GM03348 (cell line): ENCODE measurements around the gene TRPM3.
"Not testable (repeated sequence)": the region's sequence is repeated elsewhere in the genome, so short reads cannot be mapped to it uniquely, and the experiment has no call there.

ENCODE experiments used
- DNase-seq: peaks from one replicate; pipeline ENCODE4 v3.0.0; 2012; ENCODE audit warnings: low spot score

TRPM3 gene

GRCh38 chr9:70654144-70654543 is 467.3 kb downstream of the TRPM3 start:
- DNase-seq, result no peak

DNA sequence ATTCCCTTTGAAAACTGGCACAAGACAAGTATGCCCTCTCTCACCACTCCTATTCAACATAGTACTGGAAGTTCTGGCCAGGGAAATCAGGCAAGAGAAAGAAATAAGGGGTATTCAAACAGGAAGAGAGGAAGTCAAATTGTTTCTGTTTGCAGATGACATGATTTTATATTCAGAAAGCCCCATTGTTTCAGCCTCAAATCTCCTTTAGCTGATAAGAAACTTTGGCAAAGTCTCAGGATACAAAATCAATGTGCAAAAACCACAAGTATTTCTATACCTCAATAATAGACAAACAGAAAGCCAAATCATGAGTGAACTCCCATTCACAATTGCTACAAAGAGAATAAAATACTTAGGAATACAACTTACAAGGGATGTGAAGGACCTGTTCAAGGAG is 476.8 kb downstream of the TRPM3 start:
- not testable (repeated sequence) for DNase-seq

GRCh38 chr9:70642341-70642740 is 479.1 kb downstream of the TRPM3 start:
- no peak for DNase-seq

GRCh38 chr9:70641631-70642030 is 479.8 kb downstream of the TRPM3 start:
- no peak for DNase-seq

DNA sequence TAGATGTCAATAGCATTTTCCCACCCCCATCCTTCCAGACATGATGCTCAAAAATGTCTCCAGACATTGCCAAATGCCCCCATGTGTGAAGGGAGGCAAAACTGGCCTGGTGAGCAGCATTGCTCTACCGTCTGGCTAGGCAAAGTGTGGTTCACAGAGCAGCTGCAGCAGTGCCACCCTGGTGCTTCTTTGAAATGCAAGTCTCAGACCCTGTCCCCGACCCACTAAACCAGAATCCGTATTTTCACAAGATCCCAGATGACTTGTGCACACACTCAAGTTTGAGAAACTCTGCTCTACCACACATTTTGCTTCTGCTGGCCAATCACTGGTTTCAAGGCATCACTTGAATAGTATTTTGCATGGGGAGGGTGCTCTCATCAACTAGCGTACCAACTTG is 480.4 kb downstream of the TRPM3 start:
- no peak for DNase-seq

DNA sequence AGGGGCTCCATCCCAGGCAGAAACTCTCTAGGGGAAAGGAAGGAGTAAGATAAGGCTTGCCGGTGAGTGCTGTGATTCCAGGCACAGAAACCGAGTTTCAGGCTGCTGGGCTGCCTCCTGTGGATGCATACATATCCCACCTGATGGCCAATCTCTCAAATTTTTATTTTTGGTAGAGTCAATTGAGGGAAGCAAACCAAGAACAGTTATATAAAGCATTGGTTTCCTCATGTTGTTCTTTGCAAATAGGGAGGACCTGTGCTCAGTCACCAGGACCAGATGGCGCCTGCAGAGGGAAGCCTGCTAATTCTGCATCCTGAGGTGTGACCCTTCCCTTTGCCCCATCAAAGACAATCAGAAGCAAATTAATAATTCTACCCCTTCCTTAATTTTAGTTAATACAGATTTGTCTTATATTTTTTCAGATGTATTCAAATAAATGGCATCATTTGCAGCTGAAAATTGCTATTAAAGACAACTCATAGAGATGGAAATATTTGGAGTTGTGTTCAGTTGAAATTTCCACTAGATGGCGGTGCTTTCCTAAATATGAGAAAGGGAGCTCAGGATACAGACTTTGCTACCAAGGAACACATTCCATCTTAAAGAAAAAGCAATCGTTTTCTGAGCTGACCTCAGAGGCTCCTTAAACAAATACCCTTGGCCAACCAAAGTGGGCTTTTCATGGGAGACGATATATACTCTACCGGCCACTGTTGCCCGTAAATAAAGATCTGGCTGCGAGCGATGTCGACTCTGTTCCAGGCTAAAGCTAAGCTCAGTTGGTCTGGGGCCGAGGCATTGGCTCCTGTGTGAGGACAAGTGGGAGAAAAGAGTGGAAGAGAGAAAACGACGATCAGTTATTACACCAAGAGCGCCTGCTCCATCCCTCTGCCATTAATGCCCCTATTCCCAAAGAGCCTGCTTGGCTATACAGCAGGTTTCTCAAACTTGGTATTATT is 481.3 kb downstream of the TRPM3 start:
- peak; percentile 64 for DNase-seq

GRCh38 chr9:70635790-70636189 is 485.6 kb downstream of the TRPM3 start:
- no peak for DNase-seq

DNA sequence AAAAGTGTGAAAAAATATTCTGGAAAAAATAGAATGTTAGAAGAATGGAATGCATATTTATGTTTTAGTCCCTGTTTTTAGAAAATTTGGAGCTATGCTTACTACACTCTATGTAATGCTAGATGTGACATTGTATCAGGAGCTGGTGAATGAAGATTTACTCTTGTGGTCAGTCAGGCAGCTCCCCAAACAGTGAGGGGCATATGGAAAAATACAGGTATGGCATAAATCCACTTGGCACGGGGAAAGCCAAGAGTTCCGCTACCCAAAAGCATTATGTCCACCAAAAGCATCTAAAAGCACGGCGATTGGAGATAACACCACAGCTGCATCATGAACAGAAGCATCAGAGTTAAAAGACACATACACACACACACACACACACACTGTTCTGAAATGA is 486.7 kb downstream of the TRPM3 start:
- no peak for DNase-seq

GRCh38 chr9:70630971-70631370 is 490.4 kb downstream of the TRPM3 start:
- no peak for DNase-seq

GRCh38 chr9:70629080-70629685 is 492.2 kb downstream of the TRPM3 start:
- peak; percentile 37 for DNase-seq

DNA sequence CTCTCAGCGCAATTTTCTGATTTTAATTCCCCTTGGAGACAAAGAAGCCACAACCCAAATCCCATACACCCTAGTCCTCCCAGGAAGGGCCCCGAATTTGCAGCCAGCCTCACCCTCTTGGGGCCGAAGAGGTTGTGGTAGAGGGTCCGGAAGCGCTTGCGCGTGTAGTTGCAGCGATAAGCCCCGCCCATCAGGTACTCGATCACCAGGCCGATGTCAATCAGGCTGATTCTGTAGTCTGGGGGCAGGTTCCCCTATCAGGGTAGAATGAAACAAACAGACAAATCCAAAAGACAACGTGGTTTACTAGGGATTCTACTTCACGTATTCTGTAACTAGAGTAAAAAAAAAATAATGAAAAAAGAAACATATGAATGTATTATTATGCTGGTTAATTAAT is 496.3 kb downstream of the TRPM3 start:
- no peak for DNase-seq

DNA sequence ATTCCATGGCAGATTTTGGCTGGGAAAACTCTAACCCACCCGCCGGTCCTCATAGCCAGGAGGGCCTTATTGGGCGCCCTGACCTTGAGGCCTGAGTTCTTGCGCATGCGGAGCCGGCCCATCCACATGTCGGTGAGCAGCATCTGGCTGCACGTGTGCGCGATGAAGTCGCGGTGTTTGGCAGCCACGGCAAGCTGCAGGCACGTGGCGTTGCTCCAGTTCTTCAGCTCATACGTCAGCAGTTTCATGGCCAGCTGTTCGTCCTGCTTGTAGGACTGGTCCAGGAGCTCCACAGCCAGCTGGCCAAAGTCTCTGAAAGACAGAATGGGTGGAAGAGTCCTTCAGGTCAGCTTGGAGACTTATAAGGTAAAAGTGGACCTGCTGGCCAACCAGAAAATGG is 502.6 kb downstream of the TRPM3 start:
- no peak for DNase-seq

- DNase-seq, result no peak
Measured at GRCh38 chr9:70617033-70617828, 504.2 kb downstream of the TRPM3 start.

DNA sequence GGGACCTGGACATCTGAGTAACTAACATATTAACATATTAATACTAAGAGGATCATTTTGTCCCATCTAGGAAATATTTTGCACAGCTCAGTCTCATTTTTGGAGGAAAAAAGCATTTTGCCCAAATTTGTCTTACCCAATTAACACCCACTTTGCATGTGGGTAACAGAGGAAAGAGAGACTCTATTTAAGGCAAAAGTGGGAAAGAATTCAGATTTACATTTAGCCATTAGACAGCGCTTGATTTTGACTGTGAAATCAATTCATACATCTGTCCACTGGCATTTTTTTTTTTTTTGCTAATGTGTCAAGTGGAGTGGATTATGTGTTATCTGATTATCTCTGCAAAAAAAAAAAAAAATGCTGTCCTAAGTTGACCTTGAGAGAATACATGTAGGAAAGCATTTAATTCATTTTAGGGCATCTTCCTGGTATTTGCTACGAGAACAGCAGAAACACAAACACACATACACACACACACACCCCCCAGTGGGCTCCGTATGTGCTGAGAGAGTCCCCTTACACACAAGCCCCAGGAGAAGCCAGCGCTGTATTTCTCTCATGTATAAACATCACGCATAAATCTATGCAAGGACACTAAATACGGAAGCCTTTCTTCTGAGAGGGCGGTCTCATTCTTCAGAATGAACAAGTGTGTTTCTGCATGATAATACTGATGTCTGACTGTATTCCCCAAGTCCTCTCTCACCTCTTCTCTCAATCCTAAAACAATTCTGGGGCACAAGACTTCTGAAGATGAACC is 505.0 kb downstream of the TRPM3 start:
- DNase-seq, result no peak

- no peak for DNase-seq
Measured at GRCh38 chr9:70615464-70616138, 505.8 kb downstream of the TRPM3 start.

GRCh38 chr9:70614786-70615463 is 506.5 kb downstream of the TRPM3 start:
- no peak for DNase-seq

DNA sequence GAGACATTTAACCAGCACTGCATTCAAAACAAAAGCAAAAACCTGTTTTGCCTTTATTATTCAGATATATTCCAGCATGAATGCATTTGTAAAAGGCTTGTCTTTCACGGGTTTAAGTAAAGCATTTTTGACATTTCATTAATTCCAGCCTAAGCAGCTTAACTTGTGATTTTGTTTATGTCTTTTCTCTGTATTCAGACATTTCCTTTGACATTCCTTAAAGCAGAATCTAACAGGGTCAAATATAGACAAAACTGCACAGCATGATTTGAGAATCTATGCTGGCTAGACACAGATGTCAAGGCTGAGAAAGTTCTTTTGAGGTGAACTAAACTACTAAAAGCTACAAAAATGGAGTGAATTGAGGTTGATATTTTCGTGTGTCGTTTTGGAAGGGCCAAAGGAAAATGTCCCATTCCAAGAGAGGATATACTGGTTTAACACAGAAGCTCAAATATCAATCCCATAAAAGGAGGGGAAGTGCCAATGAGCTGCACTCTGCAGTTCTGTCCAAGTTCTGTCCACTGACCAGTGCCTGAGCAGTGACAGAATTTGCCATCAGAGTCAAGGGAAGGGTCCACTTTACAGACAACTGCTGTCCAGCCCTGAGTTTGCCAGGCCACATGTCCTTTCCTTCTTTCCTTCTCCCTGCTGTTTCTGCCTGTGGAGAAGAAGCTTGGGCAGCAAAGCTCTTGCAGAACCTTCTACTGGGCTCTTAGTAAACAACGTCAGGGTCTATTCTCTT is 508.2 kb downstream of the TRPM3 start:
- no peak for DNase-seq

GRCh38 chr9:70610287-70610644 is 511.2 kb downstream of the TRPM3 start:
- DNase-seq, result no peak

- peak; percentile 72 for DNase-seq
Measured at GRCh38 chr9:70609542-70610286, 511.7 kb downstream of the TRPM3 start.
